ENCODE data around the gene PTPRE.

- no peak for TF ChIP-seq CTCF (IDR thresholded peaks at IDR 0.05 in 2 of 3, conservative IDR thresholded peaks at IDR 0.05 in 1 of 3; ENCODE audit: borderline replicate concordance in 1 of 3, insufficient read depth in 1 of 3, low read depth in 2 of 3, low read length in 2 of 3)
- peak; percentile 36; the same call in 1 of the 2 replicates for TF ChIP-seq SP1 (IDR thresholded peaks at IDR 0.05; ENCODE audit: low read depth)
- no peak for TF ChIP-seq POLR2A (IDR thresholded peaks at IDR 0.05; ENCODE audit: borderline replicate concordance, extremely low read depth, insufficient read depth, insufficient read length)
- no peak for TF ChIP-seq RAD21 (IDR thresholded peaks at IDR 0.05; ENCODE audit: low read depth)
- no peak for TF ChIP-seq EZH2 (IDR thresholded peaks at IDR 0.05)
- peak; percentile 39; the same call in 1 of the 2 replicates for TF ChIP-seq POLR2AphosphoS5 (IDR thresholded peaks at IDR 0.05; ENCODE audit: low read depth, low read length)
These were observed 38.4 kb downstream of the PTPRE start for GRCh38 chr10:127945341-127945758.

Measured in HCT116 (cell line).